ENCODE data around the gene LRATD1. TPM values are rescaled to one million over a fixed set of nuclear protein-coding genes. Genes with fewer than 3 reads are reported as not detected.

The LRATD1 gene
- total RNA-seq, 1 experiment from 2014 or later, result 0.31 TPM

DNA sequence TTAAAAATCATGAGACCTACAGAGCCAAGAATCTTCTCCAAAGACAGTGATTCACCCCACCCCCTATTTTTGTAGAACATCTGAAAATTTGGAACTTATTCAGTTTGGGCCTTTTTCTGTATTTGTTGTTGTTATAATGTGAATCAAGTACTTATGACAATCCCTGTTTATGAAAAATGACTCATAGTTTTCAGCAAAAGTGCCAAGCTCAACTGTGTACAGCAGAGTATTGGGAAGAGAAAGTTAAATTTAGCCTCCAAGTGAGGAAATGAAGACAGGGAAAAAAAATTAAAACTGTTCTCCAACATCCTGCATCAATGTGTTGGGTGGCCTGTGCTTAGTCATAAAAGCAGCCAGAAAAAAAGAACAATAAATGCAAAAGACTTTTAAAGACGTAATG is 46.2 kb downstream of the LRATD1 start:
- Histone ChIP-seq H3K27me3 (ENCODE audit: insufficient read depth, low read length) (no peaks in the 10 kb centered on the region), H4K91ac (ENCODE audit: insufficient read length, low read depth, low read length) (no peak overlapping the region), H3K27ac (ENCODE audit: insufficient read length, low read depth, low read length) (no peak overlapping the region), H3K79me1 (ENCODE audit: insufficient read depth, low read depth, low read length, poor library complexity, severe bottlenecking) (no peaks in the 10 kb centered on the region), H4K8ac (replicated peaks; ENCODE audit: insufficient read length, low read depth, low read length) (no peak overlapping the region), H3K4ac (ENCODE audit: low read depth, low read length) (no peak overlapping the region), H3K14ac (ENCODE audit: insufficient read depth, low read length) (no peak overlapping the region), H3T11ph (ENCODE audit: low read length) (no peak overlapping the region), H2BK12ac (ENCODE audit: insufficient read length, low read depth, low read length) (no peak overlapping the region), H2BK15ac (ENCODE audit: low read depth, low read length) (no peak overlapping the region), H2BK120ac (ENCODE audit: low read depth, low read length, poor library complexity, severe bottlenecking) (no peak overlapping the region), H3K56ac (ENCODE audit: insufficient read length, low read depth, low read length) (no peak overlapping the region), H3K4me1 (ENCODE audit: insufficient read depth, low read length) (no peaks in the 10 kb centered on the region), H3K23ac (ENCODE audit: insufficient read length, low read depth, low read length) (no peak overlapping the region), H3K9me3 (ENCODE audit: control insufficient read depth, low read depth, low read length) (no peaks in the 10 kb centered on the region), H2BK5ac (ENCODE audit: insufficient read length, low read length) (no peak overlapping the region), H3K23me2 (ENCODE audit: insufficient read length, low read depth, low read length, poor library complexity, severe bottlenecking) (no peaks in the 10 kb centered on the region), H3K79me2 (ENCODE audit: insufficient read depth, low read length) (no peaks in the 10 kb centered on the region), H2BK20ac (ENCODE audit: low read depth, low read length, poor library complexity, severe bottlenecking) (no peak overlapping the region), H3K18ac (ENCODE audit: insufficient read length, low read depth, low read length) (no peak overlapping the region), H4K20me1 (ENCODE audit: control insufficient read depth, insufficient read depth, insufficient read length) (no peaks in the 10 kb centered on the region), H2AK5ac (ENCODE audit: insufficient read length, low read length) (no peak overlapping the region), H3K9ac (ENCODE audit: extremely low read depth, insufficient read length, low read length) (no peak overlapping the region), H3K4me2 (ENCODE audit: insufficient read depth, insufficient read length, low read length) (no peak overlapping the region), H4K5ac (ENCODE audit: insufficient read length, low read depth, low read length) (no peak overlapping the region), H2AFZ (ENCODE audit: low read length) (no peak overlapping the region)
- Mint-ChIP-seq H3K27me3 (ENCODE audit: low read depth) (peaks cover 5% of the 10 kb centered on the region), H3K4me1 (peaks cover 4 to 8% of the 10 kb centered on the region in 2 experiments; a peak in 3 of 4 replicates), H3K36me3 (ENCODE audit: insufficient read depth in 1 of 3, low read depth in 3 of 3) (no peaks in the 10 kb centered on the region), H3K9me3 (no peaks in the 10 kb centered on the region), H3K27ac (no peak overlapping the region), H3K4me3 (no peak overlapping the region)
- no peak for DNase-seq
- TF ChIP-seq, protein P1, sequence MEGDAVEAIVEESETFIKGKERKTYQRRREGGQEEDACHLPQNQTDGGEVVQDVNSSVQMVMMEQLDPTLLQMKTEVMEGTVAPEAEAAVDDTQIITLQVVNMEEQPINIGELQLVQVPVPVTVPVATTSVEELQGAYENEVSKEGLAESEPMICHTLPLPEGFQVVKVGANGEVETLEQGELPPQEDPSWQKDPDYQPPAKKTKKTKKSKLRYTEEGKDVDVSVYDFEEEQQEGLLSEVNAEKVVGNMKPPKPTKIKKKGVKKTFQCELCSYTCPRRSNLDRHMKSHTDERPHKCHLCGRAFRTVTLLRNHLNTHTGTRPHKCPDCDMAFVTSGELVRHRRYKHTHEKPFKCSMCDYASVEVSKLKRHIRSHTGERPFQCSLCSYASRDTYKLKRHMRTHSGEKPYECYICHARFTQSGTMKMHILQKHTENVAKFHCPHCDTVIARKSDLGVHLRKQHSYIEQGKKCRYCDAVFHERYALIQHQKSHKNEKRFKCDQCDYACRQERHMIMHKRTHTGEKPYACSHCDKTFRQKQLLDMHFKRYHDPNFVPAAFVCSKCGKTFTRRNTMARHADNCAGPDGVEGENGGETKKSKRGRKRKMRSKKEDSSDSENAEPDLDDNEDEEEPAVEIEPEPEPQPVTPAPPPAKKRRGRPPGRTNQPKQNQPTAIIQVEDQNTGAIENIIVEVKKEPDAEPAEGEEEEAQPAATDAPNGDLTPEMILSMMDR (conservative IDR thresholded peaks at IDR 0.05), result no peak
- WGBS (ENCODE audit: extremely low coverage, insufficient read length, low lambda C conversion rate), result no CpG with 5 or more reads among the region's 1 CpG

Measured in H9 (cell line).